Fibroblast of gingiva (primary cell): ENCODE results near the gene MFSD12.
A peak's percentile ranks its signal among the peaks of the same experiment; 100 is the strongest.

Experiments
- DNase-seq: peaks from one replicate; pipeline ENCODE4 v3.0.0-alpha.2; 2011; ENCODE audit warnings: low read depth

Gene MFSD12

GRCh38 chr19:3557461-3558248, at the start of gene MFSD12:
Gene MFSD12, minus strand, starts transcription at chr19:3557586. Its CDS starts 183 bp downstream, at chr19:3557403.
- DNase-seq = peak; percentile 91

GRCh38 chr19:3606690-3607289, 49.4 kb upstream of the MFSD12 start, which contains the start of gene TBXA2R:
Gene TBXA2R, minus strand, starts transcription at chr19:3606875. Its CDS starts 6,241 bp downstream, at chr19:3600634.
- peak; percentile 46 for DNase-seq

- no peak for DNase-seq
Observed at GRCh38 chr19:3606174-3606689, 48.8 kb upstream of the MFSD12 start.

GRCh38 chr19:3605770-3606169, 48.4 kb upstream of the MFSD12 start:
- no peak for DNase-seq

GRCh38 chr19:3605361-3605760, 48.0 kb upstream of the MFSD12 start:
- no peak for DNase-seq

- no peak for DNase-seq
Observed at GRCh38 chr19:3604987-3605343, 47.6 kb upstream of the MFSD12 start.

- no peak for DNase-seq
Observed at GRCh38 chr19:3604227-3604986, 47.0 kb upstream of the MFSD12 start.

- DNase-seq = no peak
Observed at GRCh38 chr19:3603121-3603811, 45.9 kb upstream of the MFSD12 start.

GRCh38 chr19:3601021-3601420, 43.6 kb upstream of the MFSD12 start:
- no peak for DNase-seq

- no peak for DNase-seq
Observed at GRCh38 chr19:3599776-3600187, 42.4 kb upstream of the MFSD12 start.

- DNase-seq = no peak
Observed at GRCh38 chr19:3595521-3596061, 38.2 kb upstream of the MFSD12 start.

- DNase-seq = no peak
Observed at GRCh38 chr19:3593156-3593555, 35.8 kb upstream of the MFSD12 start.

GRCh38 chr19:3591876-3592613, 34.7 kb upstream of the MFSD12 start:
- no peak for DNase-seq

- no peak for DNase-seq
Observed at GRCh38 chr19:3590991-3591659, 33.7 kb upstream of the MFSD12 start.

GRCh38 chr19:3589949-3590348, 32.6 kb upstream of the MFSD12 start:
- DNase-seq = no peak

GRCh38 chr19:3589439-3589838, 32.1 kb upstream of the MFSD12 start:
- no peak for DNase-seq

GRCh38 chr19:3586707-3587346, 29.4 kb upstream of the MFSD12 start:
- no peak for DNase-seq

- DNase-seq = no peak
Observed at GRCh38 chr19:3586127-3586626, 28.8 kb upstream of the MFSD12 start.

- DNase-seq = no peak
Observed at GRCh38 chr19:3585301-3586126, 28.1 kb upstream of the MFSD12 start, which contains the start of gene GIPC3. Gene GIPC3, plus strand, starts transcription at chr19:3585478. Its CDS starts 120 bp downstream, at chr19:3585598.
